ENCODE measurements around the gene CCNY. TPM values are rescaled to one million over a fixed set of nuclear protein-coding genes. Genes with fewer than 3 reads are reported as not detected.

The CCNY gene
- total RNA-seq, 6 experiments from 2014 or later, result 22.4 to 49.2 (median 41.4) TPM

GRCh38 chr10:35316218-35316967 is 19.9 kb upstream of the CCNY start:
- H3K27ac ChIP-seq, result no peak overlapping the region
- ATAC-seq (no peak), DNase-seq (no peak)
- no peak overlapping the region for H3K4me3 ChIP-seq
- no peaks in the 10 kb centered on the region for H3K27me3 ChIP-seq
- 94% methylated on average over 4 of the region's 4 CpGs for WGBS (ENCODE audit: insufficient coverage, low coverage, low lambda C conversion rate, missing lambda C conversion rate)
- H3K4me1 ChIP-seq, result no peaks in the 10 kb centered on the region
- intact Hi-C loops (cut with DNase I), result no loop called here
- H3K9me3 ChIP-seq, result no peaks in the 10 kb centered on the region
- TF ChIP-seq POLR2A (IDR thresholded peaks at IDR 0.05), result no peak
- TF ChIP-seq, protein P1, sequence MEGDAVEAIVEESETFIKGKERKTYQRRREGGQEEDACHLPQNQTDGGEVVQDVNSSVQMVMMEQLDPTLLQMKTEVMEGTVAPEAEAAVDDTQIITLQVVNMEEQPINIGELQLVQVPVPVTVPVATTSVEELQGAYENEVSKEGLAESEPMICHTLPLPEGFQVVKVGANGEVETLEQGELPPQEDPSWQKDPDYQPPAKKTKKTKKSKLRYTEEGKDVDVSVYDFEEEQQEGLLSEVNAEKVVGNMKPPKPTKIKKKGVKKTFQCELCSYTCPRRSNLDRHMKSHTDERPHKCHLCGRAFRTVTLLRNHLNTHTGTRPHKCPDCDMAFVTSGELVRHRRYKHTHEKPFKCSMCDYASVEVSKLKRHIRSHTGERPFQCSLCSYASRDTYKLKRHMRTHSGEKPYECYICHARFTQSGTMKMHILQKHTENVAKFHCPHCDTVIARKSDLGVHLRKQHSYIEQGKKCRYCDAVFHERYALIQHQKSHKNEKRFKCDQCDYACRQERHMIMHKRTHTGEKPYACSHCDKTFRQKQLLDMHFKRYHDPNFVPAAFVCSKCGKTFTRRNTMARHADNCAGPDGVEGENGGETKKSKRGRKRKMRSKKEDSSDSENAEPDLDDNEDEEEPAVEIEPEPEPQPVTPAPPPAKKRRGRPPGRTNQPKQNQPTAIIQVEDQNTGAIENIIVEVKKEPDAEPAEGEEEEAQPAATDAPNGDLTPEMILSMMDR (IDR thresholded peaks at IDR 0.05), result no peak
- no peaks in the 10 kb centered on the region for H3K36me3 ChIP-seq

- Histone ChIP-seq H3K9me3 (no peaks in the 10 kb centered on the region), H3K36me3 (no peaks in the 10 kb centered on the region), H3K4me3 (no peak overlapping the region), H3K4me1 (no peaks in the 10 kb centered on the region), H3K27me3 (no peaks in the 10 kb centered on the region), H3K27ac (no peak overlapping the region)
- DNase-seq, result no peak
- no peak for TF ChIP-seq POLR2A (IDR thresholded peaks at IDR 0.05)
- TF ChIP-seq, protein P1 (IDR thresholded peaks at IDR 0.05), result no peak
- intact Hi-C loops (cut with DNase I), result no loop called here
- WGBS (ENCODE audit: insufficient coverage, low coverage, low lambda C conversion rate, missing lambda C conversion rate), result 96% methylated on average over 4 of the region's 4 CpGs
- ATAC-seq, result no peak
Observed at GRCh38 chr10:35318551-35318950, 17.8 kb upstream of the CCNY start.

GRCh38 chr10:35320341-35320740 is 16.0 kb upstream of the CCNY start:
- no peak overlapping the region for H3K27ac ChIP-seq

DNA sequence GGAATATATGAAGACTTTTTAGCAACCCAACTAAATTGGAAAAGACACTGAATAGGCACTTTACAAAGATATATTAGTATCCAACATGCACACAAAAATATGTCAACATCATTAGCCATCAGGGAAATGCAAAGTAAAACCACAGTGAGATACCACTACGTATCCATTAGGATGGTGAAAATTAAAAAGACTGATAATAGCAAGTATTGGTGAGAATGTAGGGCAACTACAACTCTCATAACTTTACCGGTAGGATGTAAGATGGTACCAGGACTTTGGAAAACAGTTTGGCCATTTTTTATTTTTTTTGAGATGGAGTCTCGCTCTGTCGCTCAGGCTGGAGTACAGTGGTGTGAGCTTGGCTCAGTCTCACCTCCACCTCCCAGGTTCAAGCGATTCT is 13.7 kb upstream of the CCNY start:
- TF ChIP-seq POLR2A (IDR thresholded peaks at IDR 0.05), result no peak
- Histone ChIP-seq H3K4me1 (no peaks in the 10 kb centered on the region), H3K4me3 (no peak overlapping the region), H3K9me3 (no peaks in the 10 kb centered on the region), H3K27me3 (no peaks in the 10 kb centered on the region), H3K27ac (no peak overlapping the region), H3K36me3 (no peaks in the 10 kb centered on the region)
- intact Hi-C loops (cut with DNase I), result no loop called here
- ATAC-seq (no peak), DNase-seq (no peak)
- 97% methylated on average over 5 of the region's 5 CpGs for WGBS (ENCODE audit: insufficient coverage, low coverage, low lambda C conversion rate, missing lambda C conversion rate)

More at GRCh38 chr10:35320341-35320740, 16.0 kb upstream of the CCNY start:
- TF ChIP-seq, protein P1 (IDR thresholded peaks at IDR 0.05), result no peak
- TF ChIP-seq POLR2A (IDR thresholded peaks at IDR 0.05), result no peak
- Histone ChIP-seq H3K27me3 (no peaks in the 10 kb centered on the region), H3K36me3 (no peaks in the 10 kb centered on the region), H3K4me1 (no peaks in the 10 kb centered on the region), H3K4me3 (no peak overlapping the region), H3K9me3 (no peaks in the 10 kb centered on the region)
- ATAC-seq (no peak), DNase-seq (no peak)
- intact Hi-C loops (cut with DNase I), result no loop called here
- 100% methylated on average over 1 of the region's 1 CpG for whole genome bisulfite sequencing (ENCODE audit: insufficient coverage, low coverage, low lambda C conversion rate, missing lambda C conversion rate)

DNA sequence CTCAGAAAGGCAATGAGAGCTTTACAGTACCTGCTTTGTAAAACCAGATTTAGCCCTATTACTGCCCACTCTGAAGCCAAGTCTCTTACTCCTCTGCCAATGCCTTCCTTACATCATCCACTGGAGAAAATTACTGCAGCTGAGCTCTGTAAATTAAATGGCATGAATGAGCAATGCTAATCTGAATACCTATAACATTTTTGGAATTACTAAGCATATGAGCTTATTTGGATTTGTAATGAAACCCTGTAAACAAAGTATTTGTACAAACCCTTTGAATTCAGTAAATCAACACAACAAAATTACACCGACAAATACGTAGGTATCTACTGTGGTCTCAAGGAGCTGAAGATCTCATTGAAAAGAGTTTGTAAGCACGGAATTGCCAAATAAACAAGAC is 12.1 kb upstream of the CCNY start:
- H3K36me3 ChIP-seq, result no peaks in the 10 kb centered on the region
- TF ChIP-seq, protein P1 (IDR thresholded peaks at IDR 0.05), result no peak
- no peak for TF ChIP-seq POLR2A (IDR thresholded peaks at IDR 0.05)
- no peaks in the 10 kb centered on the region for H3K27me3 ChIP-seq
- ATAC-seq (no peak), DNase-seq (no peak)
- no peak overlapping the region for H3K27ac ChIP-seq
- no peak overlapping the region for H3K4me3 ChIP-seq
- WGBS (ENCODE audit: insufficient coverage, low coverage, low lambda C conversion rate, missing lambda C conversion rate), result 90% methylated on average over 3 of the region's 3 CpGs
- H3K9me3 ChIP-seq, result no peaks in the 10 kb centered on the region
- no peaks in the 10 kb centered on the region for H3K4me1 ChIP-seq
- intact Hi-C loops (cut with DNase I), result no loop called here
